Astrocyte (in vitro differentiated cells and primary cell): ENCODE measurements around the gene FAM13C. TPM values are rescaled to one million over a fixed set of nuclear protein-coding genes. Genes with fewer than 3 reads are reported as not detected.
A peak's percentile ranks its signal among the peaks of the same experiment; 100 is the strongest.

Experiments used
- DNase-seq: peaks from one replicate; pipeline ENCODE4 v3.0.0-alpha.2; 2010; ENCODE audit warnings: low read depth
- FAIRE-seq: peaks from 2 replicates; lab custom pipeline; 2011; peaks lifted over from hg19 to GRCh38; lab: Jason Lieb, UNC
- H2AFZ ChIP-seq: 2 replicates; pipeline ENCODE4 v1.6.0; 2012; ENCODE audit warnings: low read depth, low read length, inconsistent platforms
- H3K27ac ChIP-seq: 2 replicates; pipeline ENCODE4 v1.5.1; 2011; ENCODE audit warnings: low read depth, low read length, inconsistent platforms
- H3K27me3 ChIP-seq: 2 replicates; pipeline ENCODE4 v1.6.0; 2011; ENCODE audit warnings: low read length, inconsistent platforms; ENCODE audit not compliant: insufficient read depth
- H3K36me3 ChIP-seq: 2 replicates; pipeline ENCODE4 v1.5.1; 2011; ENCODE audit warnings: low read length, inconsistent platforms; ENCODE audit not compliant: insufficient read depth
- H3K4me1 ChIP-seq: 2 replicates; pipeline ENCODE4 v1.5.1; 2011; ENCODE audit warnings: low read length, inconsistent platforms; ENCODE audit not compliant: insufficient read depth
- H3K4me2 ChIP-seq: 2 replicates; pipeline ENCODE4 v1.6.0; 2012; ENCODE audit warnings: low read length, inconsistent platforms
- H3K4me3 ChIP-seq: 2 replicates; pipeline ENCODE4 v1.5.1; 2011; ENCODE audit warnings: low read depth, mild to moderate bottlenecking, low read length, inconsistent platforms; ENCODE audit not compliant: insufficient read depth
- H3K79me2 ChIP-seq: 2 replicates; pipeline ENCODE4 v1.6.0; 2012; ENCODE audit warnings: mild to moderate bottlenecking, low read length, inconsistent platforms; ENCODE audit not compliant: insufficient read depth
- H3K9ac ChIP-seq: 2 replicates; pipeline ENCODE4 v1.6.0; 2012; ENCODE audit warnings: mild to moderate bottlenecking, low read length, inconsistent platforms
- H3K9me3 ChIP-seq: 2 replicates; pipeline ENCODE4 v1.5.1; 2012; ENCODE audit warnings: low read depth, mild to moderate bottlenecking, low read length, inconsistent platforms; ENCODE audit not compliant: insufficient read depth
- H4K20me1 ChIP-seq: 2 replicates; pipeline ENCODE4 v1.6.0; 2012; ENCODE audit warnings: low read length, inconsistent platforms; ENCODE audit not compliant: insufficient read depth
- H3K27ac Mint-ChIP-seq: one replicate; pipeline ENCODE4 v1.8.0; 2021; ENCODE audit warnings: mild to moderate bottlenecking, mixed read lengths; ENCODE audit not compliant: unreplicated experiment
- H3K27me3 Mint-ChIP-seq: one replicate; pipeline ENCODE4 v1.8.0; 2021; ENCODE audit warnings: low read depth, mixed read lengths; ENCODE audit not compliant: unreplicated experiment
- H3K36me3 Mint-ChIP-seq: one replicate; pipeline ENCODE4 v1.8.0; 2021; ENCODE audit warnings: low read depth, mixed read lengths; ENCODE audit not compliant: unreplicated experiment
- H3K4me1 Mint-ChIP-seq: one replicate; pipeline ENCODE4 v1.8.0; 2021; ENCODE audit warnings: low read depth, mixed read lengths; ENCODE audit not compliant: unreplicated experiment
- H3K4me3 Mint-ChIP-seq: one replicate; pipeline ENCODE4 v1.8.0; 2021; ENCODE audit warnings: mild to moderate bottlenecking, moderate library complexity, mixed read lengths; ENCODE audit not compliant: unreplicated experiment
- H3K9me3 Mint-ChIP-seq: one replicate; pipeline ENCODE4 v1.8.0; 2021; ENCODE audit warnings: mild to moderate bottlenecking, mixed read lengths; ENCODE audit not compliant: unreplicated experiment
- CTCF ChIP-seq: IDR thresholded peaks from 2 replicates; pipeline ENCODE4 v1.5.1; 2011; ENCODE audit warnings: low read depth, mild to moderate bottlenecking, inconsistent platforms, low read length, moderate library complexity; ENCODE audit not compliant: insufficient read depth
- EZH2 ChIP-seq: IDR thresholded peaks from 2 replicates; pipeline ENCODE4 v1.6.1; 2012; ENCODE audit warnings: mild to moderate bottlenecking, low read length, inconsistent platforms; ENCODE audit not compliant: insufficient read depth
- total RNA-seq: library from RNA; stranded (reverse); gene quantifications from 2 replicates; pipeline ENCODE4 v1.2.1, GENCODE V29; 2021

The FAM13C gene
- total RNA-seq, 1 donor from 2014 or later: 8.7 TPM

DNA sequence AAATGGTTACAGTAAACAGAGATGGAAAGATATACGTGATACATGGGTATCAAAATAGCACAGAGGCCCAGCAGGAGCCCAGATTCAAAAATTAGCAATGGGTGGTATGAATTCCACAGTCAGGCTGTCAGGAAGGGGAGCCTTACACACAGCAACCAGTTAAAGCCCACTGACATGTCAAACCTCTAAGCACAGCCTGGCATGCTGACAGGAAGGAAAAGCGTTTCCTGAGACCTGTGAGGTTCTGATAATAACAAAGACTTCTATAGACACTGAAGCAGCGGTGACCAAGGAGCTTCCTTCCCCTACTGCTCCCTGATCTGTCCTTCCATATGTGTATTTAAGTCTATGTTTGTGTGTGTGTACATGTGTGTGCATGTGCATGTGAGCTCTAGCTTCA is 96.0 kb downstream of the FAM13C start:
- H3K4me3 Mint-ChIP-seq: no peak overlapping the region
- no peak overlapping the region for H2AFZ ChIP-seq
- H3K4me1 Mint-ChIP-seq: no peaks in the 10 kb centered on the region
- no peaks in the 10 kb centered on the region for H3K27me3 Mint-ChIP-seq
- no peaks in the 10 kb centered on the region for H3K36me3 ChIP-seq
- no peak overlapping the region for H3K4me2 ChIP-seq
- no peaks in the 10 kb centered on the region for H3K27me3 ChIP-seq
- no peak for FAIRE-seq
- no peaks in the 10 kb centered on the region for H4K20me1 ChIP-seq
- H3K4me1 ChIP-seq: no peaks in the 10 kb centered on the region
- no peak for DNase-seq
- H3K79me2 ChIP-seq: no peaks in the 10 kb centered on the region
- H3K4me3 ChIP-seq: no peak overlapping the region
- no peak overlapping the region for H3K27ac Mint-ChIP-seq
- H3K9me3 Mint-ChIP-seq: no peaks in the 10 kb centered on the region
- no peak for TF ChIP-seq CTCF
- no peak for TF ChIP-seq EZH2
- H3K36me3 Mint-ChIP-seq: peaks cover 24% of the 10 kb centered on the region
- H3K9me3 ChIP-seq: no peaks in the 10 kb centered on the region
- no peak overlapping the region for H3K27ac ChIP-seq
- H3K9ac ChIP-seq: no peak overlapping the region

DNA sequence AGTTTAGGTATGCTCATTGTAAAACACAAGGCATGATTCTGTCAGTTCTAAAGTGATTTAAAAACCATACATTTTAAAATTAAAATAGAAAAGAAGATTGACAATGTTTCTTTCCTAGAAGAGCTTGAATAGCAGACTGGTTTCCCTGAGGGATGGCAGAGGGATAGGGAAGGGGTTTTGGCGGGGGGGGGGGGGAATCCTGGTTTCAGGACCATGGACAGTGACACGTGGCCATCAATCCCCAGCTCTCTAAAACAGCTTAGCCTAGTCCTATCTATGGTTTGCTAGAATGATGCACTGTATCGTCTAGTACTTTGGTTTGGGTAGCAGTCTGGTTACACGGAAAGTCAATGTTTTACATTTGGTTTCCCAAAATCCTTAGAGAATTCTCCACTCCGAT is 97.2 kb downstream of the FAM13C start:
- Mint-ChIP-seq H3K27me3 (no peaks in the 10 kb centered on the region), H3K27ac (no peak overlapping the region), H3K4me1 (no peaks in the 10 kb centered on the region), H3K4me3 (no peak overlapping the region), H3K36me3 (peaks cover 27% of the 10 kb centered on the region), H3K9me3 (no peaks in the 10 kb centered on the region)
- Histone ChIP-seq H3K4me1 (no peaks in the 10 kb centered on the region), H3K79me2 (no peaks in the 10 kb centered on the region), H3K36me3 (no peaks in the 10 kb centered on the region), H4K20me1 (no peaks in the 10 kb centered on the region), H3K9ac (no peak overlapping the region), H3K4me3 (no peak overlapping the region), H3K9me3 (no peaks in the 10 kb centered on the region), H2AFZ (no peak overlapping the region), H3K4me2 (no peak overlapping the region), H3K27me3 (no peaks in the 10 kb centered on the region), H3K27ac (no peak overlapping the region)
- FAIRE-seq (peak; percentile 17), DNase-seq (no peak)
- TF ChIP-seq EZH2: no peak
- no peak for TF ChIP-seq CTCF

- no peaks in the 10 kb centered on the region for H3K4me1 Mint-ChIP-seq
- no peaks in the 10 kb centered on the region for H3K9me3 Mint-ChIP-seq
- peaks cover 11% of the 10 kb centered on the region for H3K36me3 Mint-ChIP-seq
- Histone ChIP-seq H3K4me2 (no peak overlapping the region), H3K9me3 (no peaks in the 10 kb centered on the region), H3K27me3 (no peaks in the 10 kb centered on the region), H3K4me1 (no peaks in the 10 kb centered on the region), H2AFZ (no peak overlapping the region), H3K27ac (no peak overlapping the region), H3K4me3 (no peak overlapping the region), H3K79me2 (no peaks in the 10 kb centered on the region), H4K20me1 (no peaks in the 10 kb centered on the region), H3K9ac (no peak overlapping the region), H3K36me3 (no peaks in the 10 kb centered on the region)
- TF ChIP-seq CTCF (no peak), EZH2 (no peak)
- FAIRE-seq: no peak
- H3K27me3 Mint-ChIP-seq: no peaks in the 10 kb centered on the region
- H3K27ac Mint-ChIP-seq: no peak overlapping the region
- no peak for DNase-seq
- H3K4me3 Mint-ChIP-seq: no peak overlapping the region
Measured at GRCh38 chr10:59258890-59259289, 103.5 kb downstream of the FAM13C start.
